HG02852 (cell line): Measurements from ENCODE around the gene SHC4.
"Not testable (repeated sequence)": the region's sequence is repeated elsewhere in the genome, so short reads cannot be mapped to it uniquely, and the experiment has no call there.

Source experiments
- ATAC-seq: cut with Tn5 transposase; IDR thresholded peaks from one replicate; pipeline ENCODE4 v1.9.1; 2021; ENCODE audit warnings: mild to moderate bottlenecking, moderate library complexity; ENCODE audit not compliant: unreplicated experiment

Gene SHC4

DNA sequence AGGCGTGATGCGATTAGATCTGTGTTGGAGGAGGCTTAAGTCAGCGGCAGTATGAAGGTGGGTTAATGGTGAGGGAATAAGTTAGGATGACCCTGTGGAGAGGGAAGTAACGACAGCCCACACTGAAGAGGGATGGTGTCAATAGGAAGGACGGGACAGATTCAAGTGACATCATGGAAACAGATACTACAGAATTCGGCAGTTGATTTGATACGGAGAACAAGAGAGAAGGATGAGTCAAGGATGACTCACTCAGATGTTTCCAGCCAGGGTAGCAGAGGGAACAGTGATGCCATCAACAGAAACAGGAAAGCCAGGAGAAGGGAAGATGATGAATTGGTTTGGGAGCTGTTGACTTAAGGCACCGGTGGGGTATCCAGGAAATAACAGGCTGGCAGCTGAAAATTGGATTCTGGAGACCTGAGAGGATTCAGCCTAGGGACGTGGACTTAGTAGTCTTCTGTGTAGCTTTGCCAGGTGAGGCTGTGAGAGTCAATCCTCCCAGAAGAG lies 38.0 kb downstream of the SHC4 start:
- ATAC-seq: no peak

GRCh38 chr15:48924528-48925393 lies 39.0 kb downstream of the SHC4 start:
- no peak for ATAC-seq

GRCh38 chr15:48922046-48922445 lies 41.7 kb downstream of the SHC4 start:
- no peak for ATAC-seq

DNA sequence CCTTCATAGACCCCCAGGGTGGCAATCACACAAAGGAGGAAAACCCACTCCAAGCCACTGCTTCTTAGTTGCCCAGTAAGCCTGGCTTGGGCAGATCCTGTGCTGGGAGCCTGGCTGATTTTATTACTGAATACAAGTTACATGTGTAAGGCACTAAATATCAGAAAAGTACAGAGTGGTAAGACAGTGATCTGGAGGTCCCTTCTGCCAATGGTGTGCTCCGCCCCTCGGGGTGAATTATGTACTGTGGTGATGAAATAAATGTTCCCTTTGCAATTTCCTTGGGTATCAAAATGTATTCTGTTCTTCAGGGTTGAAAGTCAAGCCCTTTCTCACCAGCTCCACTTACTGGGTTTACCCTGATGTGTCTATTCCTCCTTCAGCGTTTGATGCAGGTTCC lies 47.0 kb downstream of the SHC4 start:
- no peak for ATAC-seq

DNA sequence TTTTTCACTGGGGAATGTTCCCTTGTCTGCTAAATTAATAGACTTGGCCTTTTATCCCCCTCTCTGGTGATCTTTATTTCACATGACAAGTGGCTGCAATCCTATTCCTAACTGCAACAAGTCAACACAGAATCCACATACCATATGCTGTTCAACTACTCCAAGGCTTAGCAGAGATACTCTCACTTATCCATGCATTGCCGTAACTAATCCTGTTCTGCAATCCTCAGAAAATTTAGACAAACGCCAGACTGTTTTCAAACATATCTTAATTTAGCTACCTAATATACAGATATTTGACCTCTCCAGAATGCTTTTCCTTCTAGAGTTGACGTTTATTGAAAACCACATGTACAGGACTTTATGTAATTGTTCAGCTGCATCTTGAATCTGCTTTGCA lies 47.9 kb downstream of the SHC4 start:
- ATAC-seq: no peak

- ATAC-seq: no peak
Measured at GRCh38 chr15:48914717-48915116, 49.0 kb downstream of the SHC4 start.

GRCh38 chr15:48913141-48913540 lies 50.6 kb downstream of the SHC4 start:
- ATAC-seq: no peak

- ATAC-seq: not testable (repeated sequence)
Measured at GRCh38 chr15:48910554-48910953, 53.2 kb downstream of the SHC4 start.

- not testable (repeated sequence) for ATAC-seq
Measured at GRCh38 chr15:48909313-48909712, 54.4 kb downstream of the SHC4 start.

DNA sequence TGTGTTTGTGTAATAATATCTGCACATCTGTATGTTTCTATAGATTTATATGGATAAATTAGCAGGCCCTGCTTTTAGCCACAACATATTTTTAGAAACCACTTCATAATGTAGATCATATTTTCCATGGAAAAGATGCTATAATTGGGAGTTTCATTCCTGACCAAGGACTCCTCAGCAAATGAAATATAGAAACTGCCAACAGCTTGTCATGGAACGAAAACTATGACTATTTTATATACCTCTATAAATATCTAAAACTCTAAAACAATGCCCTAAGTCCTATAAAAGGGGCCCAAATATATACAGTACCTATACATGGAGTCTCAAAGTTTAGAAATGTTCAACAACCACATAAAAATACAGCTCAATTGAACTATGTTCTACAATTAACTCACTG lies 57.9 kb downstream of the SHC4 start:
- no peak for ATAC-seq

- no peak for ATAC-seq
Measured at GRCh38 chr15:48905216-48905615, 58.5 kb downstream of the SHC4 start.

DNA sequence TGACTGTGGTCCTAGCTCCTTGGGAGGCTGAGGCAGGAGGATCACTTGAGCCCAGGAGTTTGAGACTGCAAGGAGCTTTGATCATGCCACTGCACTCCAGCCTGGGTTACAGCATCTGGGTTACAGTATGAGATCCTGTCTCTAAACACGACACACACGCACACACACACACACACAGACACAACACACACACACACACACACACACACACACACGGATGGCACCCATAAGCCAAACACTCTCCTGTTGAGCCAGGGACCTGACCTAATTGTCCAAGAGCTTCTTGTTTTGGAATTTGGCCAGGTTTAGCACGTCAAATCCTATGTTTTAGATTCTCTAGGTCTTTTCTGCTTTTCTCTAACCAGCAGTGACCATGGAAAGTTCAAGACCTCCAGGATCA lies 59.0 kb downstream of the SHC4 start:
- ATAC-seq: no peak

DNA sequence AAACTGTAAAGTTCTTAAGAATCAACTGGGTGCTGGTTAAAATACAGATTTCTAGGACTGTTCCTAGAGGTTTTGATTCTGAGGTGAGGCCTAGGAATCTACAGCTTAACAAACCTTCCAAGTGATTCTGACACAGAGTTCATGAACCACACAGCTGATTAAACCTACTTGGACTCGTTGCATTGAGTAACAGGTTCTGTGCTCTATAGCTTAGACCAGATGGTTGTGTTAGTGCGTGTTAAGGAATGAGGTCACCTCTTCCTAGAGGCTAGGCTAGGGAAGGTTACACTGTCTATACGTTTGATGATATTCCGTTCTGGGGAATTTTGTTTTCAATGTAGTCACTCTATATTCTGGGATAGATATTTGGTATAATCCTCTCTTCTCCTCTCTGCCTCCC lies 63.9 kb downstream of the SHC4 start:
- ATAC-seq: no peak

- ATAC-seq: no peak
Measured at GRCh38 chr15:48898446-48898845, 65.3 kb downstream of the SHC4 start.

DNA sequence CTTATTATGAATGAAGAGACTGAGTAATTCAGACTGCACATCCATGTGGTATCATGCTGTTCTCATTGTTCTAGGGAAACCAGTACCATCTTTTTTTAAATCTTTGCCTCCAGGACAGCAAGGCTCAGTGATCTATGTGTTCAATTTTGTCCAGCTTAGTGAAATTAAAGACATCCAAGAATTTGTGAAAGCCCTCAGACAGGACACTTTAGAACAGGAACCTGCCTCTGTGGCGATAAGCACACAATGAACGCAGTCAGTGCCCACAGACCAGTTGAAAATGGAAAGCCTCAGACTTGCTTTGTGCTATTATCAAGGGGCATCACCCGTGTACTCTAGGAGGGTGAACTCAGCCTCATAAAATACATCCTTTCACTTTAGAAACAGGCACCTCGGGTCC lies 65.7 kb downstream of the SHC4 start:
- no peak for ATAC-seq

DNA sequence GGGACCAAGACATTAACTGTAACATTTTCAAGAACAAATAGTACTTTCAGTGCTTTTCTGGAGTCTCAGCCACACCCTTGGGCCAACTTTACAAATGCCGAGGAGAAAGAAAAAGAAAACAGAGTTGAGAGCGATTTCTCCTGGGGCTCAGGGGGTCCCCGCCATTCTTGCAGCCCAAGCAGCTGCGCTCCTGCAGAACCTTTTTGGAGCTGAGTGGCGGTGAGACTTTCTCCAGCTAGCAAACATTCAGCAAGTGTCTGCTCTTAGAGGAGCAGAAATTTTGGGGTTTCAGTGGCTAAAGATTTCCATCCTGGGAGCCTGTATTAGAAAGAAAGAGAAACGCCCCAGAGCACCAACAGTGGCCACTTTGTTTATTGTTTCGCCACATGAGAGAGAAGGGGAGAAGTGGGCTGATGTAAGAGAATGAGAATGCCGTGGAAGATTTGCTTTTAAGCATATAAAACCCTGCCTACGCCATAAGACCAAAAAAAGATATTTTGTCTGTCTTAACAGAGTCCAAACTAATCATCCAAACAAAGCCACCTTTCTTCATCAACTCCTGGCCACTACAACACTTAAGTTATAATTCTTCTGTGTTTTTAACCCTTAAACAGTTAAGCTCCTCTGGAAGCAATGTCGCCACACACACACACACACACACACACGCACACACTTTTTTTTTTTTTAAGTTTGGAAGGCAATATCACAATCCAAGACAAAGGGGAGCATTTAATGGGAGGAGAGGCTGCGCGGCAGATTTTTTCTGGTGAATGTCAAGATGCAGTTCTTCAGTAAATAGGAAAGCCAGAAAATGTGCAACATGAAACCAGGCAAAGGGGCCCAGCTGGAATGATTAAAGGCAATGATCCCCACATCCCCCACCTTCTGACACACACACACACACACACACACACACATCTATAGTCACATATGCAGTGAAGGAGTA lies 66.6 kb downstream of the SHC4 start:
- ATAC-seq: no peak

DNA sequence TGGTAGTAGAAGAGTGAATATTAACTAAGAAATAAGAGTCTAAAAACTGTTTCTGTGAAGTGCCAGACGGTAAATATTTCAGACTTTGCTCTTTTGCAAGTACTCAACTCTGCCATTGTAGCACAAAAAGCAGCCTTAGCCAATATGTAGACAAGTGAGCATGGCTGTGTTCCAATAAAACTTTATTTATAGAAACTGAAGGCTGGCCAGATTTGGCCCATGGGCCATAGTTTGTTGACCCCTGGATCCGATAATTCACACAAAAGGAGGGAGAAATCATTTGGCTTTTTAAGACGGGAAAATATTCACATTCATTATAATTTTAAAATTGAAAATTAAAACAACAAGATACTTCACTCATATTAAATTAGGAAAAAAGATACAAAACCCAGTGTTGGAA lies 70.4 kb downstream of the SHC4 start:
- ATAC-seq: no peak

- ATAC-seq: no peak
Measured at GRCh38 chr15:48891232-48891765, 72.4 kb downstream of the SHC4 start.

DNA sequence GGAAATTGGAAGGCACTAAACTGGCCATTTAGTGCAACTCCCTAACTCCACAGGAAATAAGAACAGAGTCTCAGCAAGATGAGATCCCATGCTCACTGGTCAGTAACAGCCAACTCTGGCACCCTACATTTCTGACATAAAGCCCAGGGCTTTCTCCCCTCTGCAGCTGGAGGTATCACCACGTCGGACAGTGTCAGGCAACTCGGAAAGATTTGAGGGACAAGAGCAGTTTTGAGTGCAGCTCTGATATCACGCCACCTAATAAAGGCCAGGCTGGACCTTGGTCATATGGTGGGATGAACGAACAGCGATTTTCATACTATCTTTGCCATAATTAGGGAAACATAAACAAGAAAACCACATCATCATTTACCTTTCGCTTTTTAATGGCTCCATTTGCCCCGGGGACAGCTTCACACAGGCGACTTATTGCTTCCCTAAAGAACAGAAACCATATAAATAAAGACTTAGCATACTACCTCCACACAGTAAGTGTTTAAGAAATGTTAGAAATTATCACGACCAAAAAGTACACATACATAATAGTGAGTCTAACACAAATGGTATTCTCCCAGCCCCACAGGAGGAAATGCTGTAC lies 73.2 kb downstream of the SHC4 start:
- no peak for ATAC-seq

DNA sequence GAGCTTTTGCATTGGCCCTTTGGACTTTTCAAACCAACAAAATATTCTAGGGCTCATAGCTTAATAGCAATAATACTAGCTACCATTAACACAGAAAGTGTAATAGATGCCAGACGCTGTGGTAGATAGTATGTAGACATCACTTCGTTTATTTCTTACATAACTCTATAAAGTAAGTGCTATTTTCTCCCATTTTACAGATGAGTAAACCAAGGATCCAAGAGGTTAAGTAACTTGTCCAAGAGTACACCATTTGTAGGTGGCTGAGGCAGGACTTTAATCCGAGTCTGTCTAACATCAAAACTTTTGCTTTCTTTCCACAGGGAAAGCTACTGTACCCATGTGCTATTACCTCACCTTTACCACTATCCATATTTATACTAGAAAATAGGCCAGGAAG lies 73.8 kb downstream of the SHC4 start:
- no peak for ATAC-seq

DNA sequence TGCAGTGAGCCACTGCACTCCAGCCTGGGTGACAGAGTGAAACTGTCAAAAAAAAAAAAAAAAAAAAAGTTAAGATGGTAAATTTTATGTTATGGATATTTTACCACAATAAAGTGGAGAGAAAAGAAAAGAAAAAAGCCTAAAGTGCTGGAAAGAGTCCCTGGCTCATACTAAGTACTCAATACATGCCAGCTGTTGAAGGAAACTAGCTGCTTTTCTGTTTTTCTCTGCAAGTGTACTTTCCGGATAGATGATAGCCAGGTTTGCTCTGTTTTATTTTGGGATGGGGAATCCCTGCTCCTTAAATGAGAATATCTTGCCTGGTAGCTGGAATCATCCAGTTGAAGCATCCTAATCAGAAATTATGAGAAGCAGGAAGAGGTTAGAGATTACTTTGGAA lies 74.9 kb downstream of the SHC4 start:
- no peak for ATAC-seq
